HG03378 (cell line): Measurements from ENCODE around the gene CEBPG.
A peak's percentile ranks its signal among the peaks of the same experiment; 100 is the strongest.

Experiments
- ATAC-seq: cut with Tn5 transposase; IDR thresholded peaks from one replicate; pipeline ENCODE4 v1.9.1; 2021; ENCODE audit warnings: mild to moderate bottlenecking, moderate library complexity; ENCODE audit not compliant: unreplicated experiment

The CEBPG gene

DNA sequence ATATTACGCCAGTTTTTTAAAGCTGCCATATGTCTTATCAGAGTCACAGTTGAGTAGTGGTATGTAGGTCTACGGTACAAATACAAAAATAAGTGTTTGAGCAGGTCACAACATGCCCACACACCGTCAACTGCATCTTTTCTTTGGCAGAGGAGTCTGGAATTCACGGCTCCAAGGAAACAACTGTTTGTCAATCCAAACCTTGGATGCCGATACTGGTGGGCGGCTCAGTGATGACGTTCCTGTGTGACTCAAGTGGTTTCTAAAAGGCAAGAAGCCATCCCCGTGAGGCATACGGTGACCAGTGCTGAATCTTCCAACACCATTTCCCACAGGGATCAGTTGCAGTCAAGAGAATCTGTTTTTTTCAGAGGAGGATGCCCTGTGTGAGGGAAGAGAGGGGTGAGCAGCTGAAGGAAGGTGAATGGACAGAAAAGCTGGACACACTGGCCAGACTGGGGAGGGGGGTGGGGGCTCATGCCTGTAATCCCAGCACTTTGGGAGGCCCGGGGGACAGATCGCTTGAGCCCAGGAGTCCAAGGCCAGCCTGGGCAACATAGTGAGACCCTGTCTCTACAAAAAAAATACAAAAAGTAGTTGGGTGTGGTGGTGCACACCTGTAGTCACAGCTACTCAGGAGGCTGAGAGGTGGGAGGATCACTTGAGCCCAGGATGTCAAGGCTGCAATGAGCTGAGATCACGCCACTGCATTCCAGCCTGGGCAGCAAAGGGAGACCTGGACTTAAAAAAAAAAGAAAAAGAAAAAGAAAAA is 22.8 kb upstream of the CEBPG start:
- no peak for ATAC-seq

DNA sequence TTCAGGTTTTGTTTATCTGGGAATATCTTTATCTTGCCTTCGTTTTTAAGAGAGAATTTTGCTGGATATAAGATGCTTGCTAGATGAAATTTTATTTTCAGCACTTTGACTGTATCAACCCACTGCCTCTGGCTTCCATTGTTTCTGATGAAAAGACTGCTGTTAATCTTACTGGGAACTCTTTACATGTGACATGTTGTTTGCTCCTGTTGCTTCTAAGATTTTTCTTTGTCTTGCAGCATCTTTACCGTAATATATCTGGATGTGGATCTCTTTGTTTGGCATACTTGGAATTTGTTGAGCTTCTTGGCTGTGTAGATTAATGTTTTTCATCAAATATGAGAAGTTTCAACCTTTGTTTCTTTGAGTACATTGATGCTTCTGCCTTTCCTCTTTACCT is 18.0 kb upstream of the CEBPG start:
- no peak for ATAC-seq

DNA sequence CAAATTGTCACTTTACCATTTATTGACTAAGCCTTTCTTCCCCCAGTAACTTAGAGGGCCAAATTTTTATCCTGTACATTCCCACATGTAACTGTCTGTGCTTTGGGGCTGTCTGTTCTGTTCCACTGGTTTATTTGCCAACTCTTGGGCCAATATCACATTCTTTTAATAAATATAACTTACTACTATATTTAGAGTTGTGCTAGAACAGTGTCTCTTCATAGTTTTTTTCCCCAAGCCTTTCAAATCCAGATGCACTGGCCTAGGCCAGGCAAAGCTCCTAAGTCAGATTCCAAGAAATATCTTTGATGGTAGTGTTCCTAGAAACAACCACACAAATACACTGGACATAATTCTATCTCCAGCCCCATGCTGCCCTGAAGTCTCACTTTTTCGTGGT is 16.0 kb upstream of the CEBPG start:
- no peak for ATAC-seq

DNA sequence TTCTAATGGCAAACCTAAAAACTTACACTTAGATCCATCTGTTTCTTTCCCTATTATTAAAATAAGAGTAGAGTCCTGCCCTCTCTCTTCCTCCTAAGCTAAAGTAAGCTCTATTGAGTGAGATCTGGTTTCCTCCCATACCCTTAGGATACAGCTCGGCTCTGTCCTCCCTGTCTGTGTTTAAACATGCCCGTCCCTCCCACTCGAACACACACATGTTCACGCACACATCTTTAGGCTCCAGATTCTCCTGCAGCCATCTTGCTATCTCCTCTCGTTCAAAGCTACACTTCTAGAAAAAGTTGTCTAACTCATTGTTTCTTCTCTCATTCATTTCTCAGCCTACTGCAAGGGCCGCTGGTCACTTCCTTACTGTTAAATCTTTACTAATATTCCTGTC is 15.1 kb upstream of the CEBPG start:
- ATAC-seq, result no peak

DNA sequence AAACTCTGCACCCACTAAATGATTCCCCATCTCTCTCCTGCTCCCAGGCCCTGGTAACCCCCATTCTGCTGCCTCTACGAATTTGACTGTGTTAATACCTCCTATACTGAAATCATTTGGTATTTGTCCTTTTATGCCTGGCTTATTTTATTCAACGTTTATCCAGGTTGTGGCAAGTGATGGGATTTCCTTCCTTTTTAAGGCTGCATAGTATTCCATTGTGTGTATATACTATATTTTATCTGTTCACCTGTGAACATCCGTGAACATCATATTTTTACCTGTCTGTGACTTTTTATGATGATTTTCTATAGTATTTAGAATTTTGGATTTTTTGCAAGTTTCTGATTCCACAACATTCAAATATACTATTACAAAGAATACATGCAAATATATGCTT is 13.9 kb upstream of the CEBPG start:
- ATAC-seq, result no peak

DNA sequence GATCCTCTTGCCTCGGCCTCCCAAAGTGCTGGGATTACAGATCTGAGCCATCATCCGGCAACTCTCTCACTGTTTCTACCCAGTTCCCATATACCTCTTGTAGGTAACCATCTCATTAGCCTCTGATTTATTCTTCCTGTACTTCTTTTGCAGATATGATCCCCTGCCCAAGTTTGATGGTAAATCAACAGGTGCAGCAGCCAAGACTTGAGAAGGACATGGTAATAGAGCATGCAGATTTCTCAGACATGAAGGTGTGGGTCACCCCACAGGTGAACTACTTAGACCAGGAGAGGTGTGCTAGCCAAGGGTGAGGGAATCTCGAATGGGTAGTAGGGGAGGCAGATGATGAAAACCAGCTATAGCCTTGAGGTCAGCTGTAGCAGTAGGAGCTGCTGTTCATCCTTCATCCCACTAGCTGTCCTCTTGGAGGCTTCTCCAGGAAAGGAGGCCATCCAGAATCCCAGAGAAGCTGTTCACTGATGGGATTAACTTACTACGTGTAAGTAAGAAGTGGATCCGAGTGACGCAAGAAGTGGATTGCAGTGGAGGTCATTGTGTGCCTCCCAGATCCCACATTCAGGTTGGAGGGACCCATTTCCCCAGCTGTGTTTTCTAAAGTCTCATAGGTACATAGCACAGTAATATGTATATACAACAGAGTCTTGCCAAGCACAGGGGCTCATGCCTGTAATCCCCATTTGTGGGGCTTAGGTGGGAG is 10.8 kb upstream of the CEBPG start:
- ATAC-seq, result no peak

DNA sequence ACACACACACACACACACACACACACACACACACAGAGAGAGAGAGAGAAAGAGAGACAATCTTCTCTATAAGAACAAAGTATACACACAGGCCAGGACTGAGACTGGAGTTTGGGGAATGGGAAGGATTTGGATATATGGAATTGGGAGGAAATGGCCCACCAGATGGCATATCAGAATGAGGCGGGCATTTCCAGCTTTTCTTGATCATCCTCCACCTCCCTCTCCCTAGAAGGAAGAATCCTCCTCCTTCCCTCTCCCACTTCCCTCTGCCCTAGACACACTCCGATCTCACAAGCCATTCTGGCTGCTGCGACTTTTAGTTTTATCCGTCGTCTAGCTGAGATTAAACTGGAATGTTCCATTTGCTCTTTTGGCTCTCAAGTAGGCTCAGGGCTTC is 10.0 kb upstream of the CEBPG start:
- no peak for ATAC-seq

DNA sequence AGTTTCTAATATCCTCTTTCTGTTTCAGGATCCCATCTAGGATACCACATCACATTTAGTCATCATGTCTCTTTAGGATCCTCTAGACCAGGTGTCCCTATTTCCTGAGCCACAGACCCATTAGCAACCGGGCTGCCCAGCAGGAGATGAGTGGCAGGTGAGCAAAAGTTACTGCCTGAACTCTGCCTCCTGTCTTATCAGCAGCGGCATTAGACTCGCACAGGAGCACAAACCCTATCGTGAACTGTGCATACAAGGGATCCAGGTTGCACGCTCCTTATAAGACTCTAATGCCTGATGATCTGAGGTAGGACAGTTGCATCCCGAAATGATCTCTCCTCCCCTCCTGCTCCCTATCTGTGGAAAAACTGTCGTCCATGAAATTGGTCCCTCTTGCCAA is 7.8 kb upstream of the CEBPG start:
- ATAC-seq, result no peak

DNA sequence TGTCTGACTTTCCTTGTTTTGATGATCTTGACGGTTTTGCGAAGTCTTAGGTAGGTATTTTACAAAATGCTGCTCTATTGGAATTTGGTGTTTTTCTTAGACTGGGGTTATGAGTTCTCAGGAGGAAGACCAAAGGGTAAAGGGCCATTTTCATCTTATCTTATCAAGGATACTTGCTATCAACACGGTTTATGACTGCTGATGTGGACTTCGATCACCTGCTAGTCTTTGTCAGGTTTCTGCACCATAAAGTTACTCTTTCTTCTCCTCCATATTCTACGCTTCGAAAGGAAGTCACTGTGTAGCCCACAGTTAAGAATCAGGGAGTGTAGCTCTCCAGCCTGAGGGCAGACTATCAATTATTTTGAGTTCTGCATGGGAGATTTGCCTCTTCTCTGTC is 7.4 kb upstream of the CEBPG start:
- ATAC-seq, result no peak

DNA sequence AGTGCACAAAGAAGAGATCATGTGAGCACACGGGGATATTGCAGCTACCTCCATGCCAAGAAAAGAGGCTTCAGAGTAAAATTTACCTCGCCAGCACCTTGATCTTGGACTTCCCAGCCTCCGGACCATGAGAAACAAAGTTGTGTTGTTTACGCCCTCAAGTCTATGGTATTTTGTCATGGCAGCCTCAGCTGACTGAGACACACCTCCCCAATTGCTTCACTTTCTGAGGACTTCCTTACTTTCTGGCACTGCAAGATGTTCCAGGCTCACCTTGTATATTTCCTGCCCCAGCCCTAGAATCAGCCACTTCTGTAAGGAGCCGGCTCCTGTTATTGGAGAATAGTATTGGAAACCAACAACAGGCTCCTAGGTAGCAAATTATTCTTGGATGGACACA is 6.6 kb upstream of the CEBPG start:
- ATAC-seq, result no peak

DNA sequence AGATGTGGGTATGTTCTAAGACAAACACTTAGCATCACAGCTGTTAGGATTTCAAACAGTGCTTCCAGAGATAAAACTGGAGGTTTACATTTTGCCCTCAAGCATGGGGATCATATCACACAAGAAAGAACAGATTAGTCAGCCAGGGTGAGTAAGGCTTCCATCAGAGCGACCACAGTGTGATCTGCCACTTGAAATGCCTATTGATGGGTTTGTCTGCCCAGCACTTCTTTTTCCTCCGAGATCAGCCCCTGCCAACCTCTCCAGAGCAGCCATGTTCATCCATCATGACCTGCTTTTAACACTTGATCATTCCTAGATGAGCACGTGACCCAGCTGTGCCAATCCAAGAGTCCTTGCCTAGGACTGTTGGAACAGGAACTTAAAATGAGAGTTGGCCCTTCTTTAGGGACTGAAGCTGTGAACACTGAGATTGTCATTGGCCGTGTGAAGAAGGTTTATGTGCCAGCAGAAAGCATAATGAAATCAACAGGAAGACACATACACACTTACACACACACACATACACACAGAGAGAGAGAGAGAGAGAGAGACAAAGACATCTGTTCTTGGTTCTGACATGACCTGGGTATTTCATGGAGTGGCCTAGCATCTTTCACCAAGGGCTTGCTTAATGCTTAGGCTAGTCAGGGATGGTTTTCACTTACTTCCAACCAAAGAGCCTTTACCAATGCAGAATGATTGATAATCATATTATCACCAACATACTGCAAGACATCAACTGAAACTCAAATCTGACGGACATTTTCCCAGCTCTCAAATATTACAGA is 5.2 kb upstream of the CEBPG start:
- no peak for ATAC-seq

DNA sequence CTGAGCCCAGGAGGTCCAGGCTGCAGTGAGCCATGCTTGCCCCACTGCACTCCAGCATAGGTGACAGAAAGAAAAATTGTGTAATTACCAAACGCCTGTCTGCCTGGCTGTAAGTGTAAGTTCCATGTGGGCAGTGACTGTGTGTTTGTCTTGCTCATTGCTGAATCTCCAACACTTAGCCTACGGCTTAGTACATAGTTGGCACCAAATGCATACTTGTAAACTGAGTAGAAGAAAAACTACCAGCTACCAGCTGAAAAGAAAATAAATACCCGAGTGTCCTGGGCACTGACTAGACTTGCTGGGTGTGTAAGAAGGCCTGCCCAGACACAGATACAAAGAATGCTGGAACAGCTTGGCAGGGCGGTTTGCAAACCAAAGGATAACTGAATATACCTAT is 2.7 kb upstream of the CEBPG start:
- ATAC-seq, result no peak

DNA sequence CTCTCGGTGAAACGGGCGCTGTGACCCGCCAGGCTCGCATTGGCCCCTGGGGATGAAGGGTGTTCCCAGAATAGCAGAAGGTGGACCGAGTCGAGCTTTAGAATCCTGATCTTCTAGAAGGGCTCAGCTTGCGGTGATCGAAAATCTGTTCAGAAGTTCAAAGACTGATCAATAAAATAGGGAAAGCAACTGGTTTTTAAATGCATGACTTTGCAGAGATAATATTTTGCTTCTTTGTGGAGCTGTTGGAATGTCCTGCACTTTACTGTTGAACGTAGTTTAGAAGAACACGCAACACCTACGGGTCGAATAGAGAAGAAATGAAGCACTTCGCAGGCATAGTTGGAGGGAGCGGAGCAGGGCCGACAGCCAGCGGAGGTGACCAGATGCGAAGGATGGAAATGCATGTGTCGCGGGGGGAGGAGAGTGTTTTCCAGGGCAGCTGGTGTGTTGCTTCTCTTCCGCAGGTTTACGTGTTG is 766 bp downstream of the CEBPG start:
- ATAC-seq, result peak; percentile 25

DNA sequence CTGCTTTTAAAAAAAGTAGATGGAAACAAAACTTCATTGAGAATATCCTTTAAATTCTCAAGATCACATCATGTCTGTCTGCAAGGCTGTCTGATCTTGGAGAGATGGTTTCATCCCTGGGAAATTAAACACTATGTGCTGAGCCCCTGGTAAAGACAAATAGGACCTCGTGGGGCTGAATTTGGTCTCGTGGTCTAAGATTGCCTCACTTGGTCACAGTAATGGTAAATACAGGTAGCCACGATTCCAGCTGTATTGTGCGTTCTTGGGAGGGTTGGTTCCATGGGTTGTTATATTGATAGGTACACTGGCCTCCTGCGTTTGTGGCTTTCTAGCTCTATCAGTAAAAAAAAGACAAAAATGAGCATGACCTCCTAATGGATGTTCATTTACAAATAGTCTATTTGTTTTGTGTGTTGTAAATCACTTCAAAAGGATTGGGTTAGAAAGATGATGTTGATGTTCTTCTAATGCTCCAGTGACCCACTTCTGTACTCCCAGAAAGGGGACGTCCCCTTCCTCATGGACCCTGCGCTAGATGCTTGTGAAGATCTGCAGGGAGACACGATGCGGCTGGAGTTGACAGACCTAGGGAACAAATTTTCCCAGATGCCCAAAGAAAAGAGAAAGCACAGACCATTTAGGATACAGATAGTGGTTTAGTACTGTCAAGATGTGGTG is 1.8 kb downstream of the CEBPG start:
- ATAC-seq, result no peak

DNA sequence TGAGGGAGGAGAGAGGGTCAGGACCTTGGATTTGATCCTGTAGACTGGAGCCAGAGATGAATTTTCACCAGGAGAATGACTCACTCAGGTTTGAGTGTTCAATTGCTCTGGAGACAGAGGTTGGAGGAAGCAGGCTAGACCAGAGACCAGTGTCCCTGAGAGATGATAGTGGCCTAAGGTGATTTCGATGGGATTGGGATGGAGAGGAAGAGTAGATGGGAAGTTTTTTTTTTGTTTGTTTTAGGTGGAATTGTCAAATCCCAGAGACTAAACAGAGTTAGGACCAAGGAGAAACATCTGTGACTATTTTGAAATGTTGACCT is 2.3 kb downstream of the CEBPG start:
- ATAC-seq, result no peak

DNA sequence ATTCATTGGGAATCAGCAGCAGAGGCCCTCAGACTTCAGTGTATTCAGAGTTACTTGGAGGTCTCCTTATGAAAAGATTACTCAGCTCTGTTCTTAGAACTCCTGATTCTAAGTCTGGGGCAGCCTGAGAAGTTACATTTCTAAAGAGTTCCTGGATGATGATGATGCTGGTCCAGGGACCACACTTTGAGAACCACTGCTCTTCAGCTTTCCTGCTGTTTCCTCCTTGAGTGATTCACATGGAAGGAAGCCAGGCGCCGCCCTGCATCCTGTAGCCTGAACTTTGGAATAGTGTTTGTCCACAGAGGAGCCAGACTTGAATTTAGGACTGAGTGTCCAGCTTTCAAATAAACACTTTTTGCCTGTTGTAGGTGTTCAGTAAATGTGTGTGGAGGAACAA is 2.9 kb downstream of the CEBPG start:
- no peak for ATAC-seq

DNA sequence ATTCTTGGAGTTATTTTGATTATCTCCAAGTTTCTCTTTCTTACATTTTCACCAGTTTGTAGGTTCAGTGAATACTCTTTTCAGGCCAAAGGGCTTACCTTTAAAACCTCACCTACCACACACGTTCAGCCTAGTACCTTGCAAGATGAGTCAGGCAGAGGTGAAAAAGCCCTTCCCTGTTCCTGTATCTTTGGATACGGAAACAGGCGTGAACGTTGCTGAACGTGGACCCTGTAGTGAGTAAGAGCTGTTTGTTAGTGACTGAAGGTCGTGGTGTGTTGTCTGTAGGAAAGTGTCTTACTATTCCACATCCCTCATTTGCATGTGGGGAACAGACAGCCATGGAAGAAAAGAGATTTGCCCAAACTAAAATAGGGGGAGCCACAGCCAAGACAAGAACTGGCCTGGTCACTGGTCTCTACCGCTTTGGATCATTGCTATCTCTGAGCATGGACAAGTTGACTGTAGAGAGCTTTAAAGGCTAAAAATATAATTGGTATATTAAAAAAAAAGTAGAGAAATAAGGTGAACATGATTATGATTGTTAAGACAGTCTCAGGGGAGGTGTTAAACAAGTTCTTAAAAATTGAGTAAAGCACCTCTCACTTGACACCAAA is 3.5 kb downstream of the CEBPG start:
- ATAC-seq, result no peak

DNA sequence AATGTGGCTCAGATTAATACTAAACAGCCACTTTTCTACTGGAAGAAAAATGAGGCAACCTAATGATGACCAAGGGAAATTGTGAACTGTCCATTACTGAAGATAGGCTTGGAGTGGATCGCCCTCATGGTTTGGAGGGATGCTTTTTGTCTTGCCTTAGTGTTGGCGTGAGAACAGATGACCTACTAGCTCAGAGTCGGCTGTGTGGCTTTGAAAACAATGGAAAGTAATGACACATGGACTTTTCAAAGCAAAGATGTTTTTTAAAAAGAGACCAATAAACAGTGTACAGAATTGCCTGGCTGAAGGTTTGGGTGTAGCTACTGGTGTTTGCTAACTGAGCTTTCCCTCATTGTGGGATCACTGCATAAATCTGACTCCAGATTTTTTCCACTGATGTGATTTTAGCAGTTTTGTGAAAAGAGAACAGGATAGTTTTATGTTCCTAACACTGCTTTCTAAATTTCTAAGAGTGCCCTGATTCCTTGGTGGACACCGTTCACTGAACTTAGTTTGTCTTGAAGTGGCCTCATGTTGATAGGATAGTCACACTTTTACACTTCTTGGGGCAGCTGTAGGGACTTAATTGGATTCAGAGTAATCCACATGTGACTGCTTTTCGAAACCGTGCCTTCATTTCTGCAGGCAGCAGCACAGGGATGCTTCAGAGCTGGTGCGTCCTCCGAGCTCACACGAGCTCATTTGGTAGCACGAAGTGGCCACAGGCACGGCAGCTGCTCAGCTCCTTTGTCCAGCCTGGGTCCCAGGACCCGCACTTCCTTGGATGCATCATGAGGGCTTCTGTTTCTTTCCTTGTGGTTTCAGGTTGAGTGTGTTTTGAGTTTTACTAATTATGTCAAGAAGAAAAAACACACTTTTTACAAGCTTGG is 4.3 kb downstream of the CEBPG start:
- no peak for ATAC-seq

DNA sequence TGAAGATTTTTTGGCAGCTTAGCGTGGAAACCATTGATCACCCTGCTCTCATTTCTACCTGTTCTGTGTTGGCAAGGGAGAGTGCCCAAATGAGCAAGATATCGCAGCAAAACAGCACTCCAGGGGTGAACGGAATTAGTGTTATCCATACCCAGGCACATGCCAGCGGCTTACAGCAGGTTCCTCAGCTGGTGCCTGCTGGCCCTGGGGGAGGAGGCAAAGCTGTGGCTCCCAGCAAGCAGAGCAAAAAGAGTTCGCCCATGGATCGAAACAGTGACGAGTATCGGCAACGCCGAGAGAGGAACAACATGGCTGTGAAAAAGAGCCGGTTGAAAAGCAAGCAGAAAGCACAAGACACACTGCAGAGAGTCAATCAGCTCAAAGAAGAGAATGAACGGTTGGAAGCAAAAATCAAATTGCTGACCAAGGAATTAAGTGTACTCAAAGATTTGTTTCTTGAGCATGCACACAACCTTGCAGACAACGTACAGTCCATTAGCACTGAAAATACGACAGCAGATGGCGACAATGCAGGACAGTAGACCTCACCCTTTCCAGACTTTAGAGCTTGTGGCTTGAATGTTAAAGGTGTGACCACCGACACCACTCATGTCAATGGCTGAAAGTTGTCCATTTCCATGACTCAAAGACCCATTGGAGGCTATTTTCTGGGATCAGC is 5.8 kb downstream of the CEBPG start:
- ATAC-seq, result no peak
